ENCODE data around the gene CEP20. TPM values are rescaled to one million over a fixed set of nuclear protein-coding genes. Genes with fewer than 3 reads are reported as not detected.

CEP20 gene
- total RNA-seq, 2 experiments from 2014 or later = 38.8 to 45.0 TPM

DNA sequence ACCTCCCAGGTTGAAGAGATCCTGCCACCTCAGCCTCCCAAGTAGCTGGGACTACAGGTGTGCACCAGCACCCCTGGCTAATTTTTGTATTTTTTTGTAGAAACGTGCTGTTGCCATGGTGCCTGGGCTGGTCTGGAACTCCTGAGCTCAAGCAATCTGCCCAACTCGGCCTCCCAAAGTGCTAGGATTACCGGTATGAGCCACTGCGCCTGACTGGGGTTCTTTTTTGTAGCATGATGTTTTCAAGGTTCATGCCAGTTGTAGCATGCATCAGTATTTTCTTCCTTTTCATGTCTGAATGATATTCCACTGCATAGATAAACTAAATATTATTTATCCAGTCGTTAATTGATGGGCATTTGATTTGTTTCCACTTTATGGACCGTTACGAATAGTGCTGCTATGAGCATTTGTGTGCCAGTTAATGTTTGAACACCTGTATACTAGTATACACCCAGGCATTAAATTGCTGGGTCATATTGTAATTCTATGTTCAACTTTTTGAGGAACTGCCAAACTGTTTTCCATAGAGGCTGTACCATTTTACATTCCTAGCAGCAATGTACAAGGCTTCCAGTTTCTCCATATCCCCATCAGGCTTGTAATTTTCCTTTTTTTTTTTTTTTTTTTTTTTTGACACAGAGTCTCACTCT, 24.8 kb upstream of the CEP20 start:
- peaks cover 4% of the 10 kb centered on the region for H3K9me3 Mint-ChIP-seq (ENCODE audit: insufficient read depth)
- ChIA-PET CTCF (interaction anchor here (1.2 kb wide), 1 partner anchor 10 kb away, joined by 3 read pairs; no protein-coding TSS in a partner anchor), POLR2A (interaction anchor here (0.6 kb wide), 1 partner anchor 93 kb away, joined by 3 read pairs; no protein-coding TSS in a partner anchor)
- peak overlapping the region; percentile 81 for H3K27ac Mint-ChIP-seq
- H3K4me3 Mint-ChIP-seq = peak overlapping the region; percentile 52
- H3K36me3 Mint-ChIP-seq (ENCODE audit: low read depth) = no peaks in the 10 kb centered on the region
- ATAC-seq = peak; percentile 40
- peaks cover 17% of the 10 kb centered on the region for H3K4me1 Mint-ChIP-seq (ENCODE audit: low read depth)
- H3K27me3 Mint-ChIP-seq (ENCODE audit: low read depth) = no peaks in the 10 kb centered on the region
- no peak for DNase-seq

GRCh38 chr16:15911198-15911597, 22.8 kb upstream of the CEP20 start:
- ChIA-PET CTCF (no interaction called here), POLR2A (no interaction called here)
- ATAC-seq = no peak
- peak overlapping the region; percentile 21 for H3K27ac Mint-ChIP-seq
- no peaks in the 10 kb centered on the region for H3K36me3 Mint-ChIP-seq (ENCODE audit: low read depth)
- H3K9me3 Mint-ChIP-seq (ENCODE audit: insufficient read depth) = peaks cover 4% of the 10 kb centered on the region
- DNase-seq = no peak
- peaks cover 2% of the 10 kb centered on the region for H3K27me3 Mint-ChIP-seq (ENCODE audit: low read depth)
- no peak overlapping the region for H3K4me3 Mint-ChIP-seq
- peaks cover 19% of the 10 kb centered on the region for H3K4me1 Mint-ChIP-seq (ENCODE audit: low read depth)

- Mint-ChIP-seq H3K9me3 (ENCODE audit: insufficient read depth) (no peaks in the 10 kb centered on the region), H3K36me3 (ENCODE audit: low read depth) (no peaks in the 10 kb centered on the region), H3K4me3 (no peak overlapping the region), H3K27me3 (ENCODE audit: low read depth) (peaks cover 3% of the 10 kb centered on the region), H3K27ac (no peak overlapping the region), H3K4me1 (ENCODE audit: low read depth) (peaks cover 14% of the 10 kb centered on the region)
- CTCF ChIA-PET = no interaction called here
- peak; percentile 88 for ATAC-seq
- no peak for DNase-seq
- POLR2A ChIA-PET = no interaction called here
Measured at GRCh38 chr16:15907863-15908478, 19.6 kb upstream of the CEP20 start.

DNA sequence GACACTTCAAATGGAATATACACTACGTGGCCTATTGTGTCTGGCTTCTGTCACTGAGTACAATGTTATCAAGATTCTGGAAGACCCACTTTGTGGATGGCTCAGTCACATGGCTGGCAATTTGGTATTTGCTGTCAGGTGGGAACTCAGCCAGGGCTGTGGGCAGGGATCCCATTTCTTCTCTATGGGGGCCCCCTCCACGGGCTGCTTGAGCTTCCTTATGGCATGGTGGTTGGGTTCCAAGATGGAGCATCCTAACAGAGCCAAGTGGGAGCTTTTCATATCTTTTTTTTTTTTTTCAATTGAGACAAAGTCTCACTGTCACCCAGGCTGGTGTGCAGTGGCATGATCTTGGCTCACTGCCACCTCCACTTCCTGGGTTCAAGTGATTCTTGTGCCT, 18.0 kb upstream of the CEP20 start:
- Mint-ChIP-seq H3K27ac (no peak overlapping the region), H3K27me3 (ENCODE audit: low read depth) (peaks cover 3% of the 10 kb centered on the region), H3K36me3 (ENCODE audit: low read depth) (no peaks in the 10 kb centered on the region), H3K4me1 (ENCODE audit: low read depth) (peaks cover 5% of the 10 kb centered on the region), H3K4me3 (no peak overlapping the region), H3K9me3 (ENCODE audit: insufficient read depth) (no peaks in the 10 kb centered on the region)
- DNase-seq (no peak), ATAC-seq (no peak)
- ChIA-PET CTCF (interaction anchor here (0.6 kb wide), 1 partner anchor 1594 kb away, joined by 3 read pairs; no protein-coding TSS in a partner anchor), POLR2A (no interaction called here)

- H3K4me1 Mint-ChIP-seq (ENCODE audit: low read depth) = peaks cover 12% of the 10 kb centered on the region
- ChIA-PET CTCF (no interaction called here), POLR2A (no interaction called here)
- H3K27me3 Mint-ChIP-seq (ENCODE audit: low read depth) = peaks cover 5% of the 10 kb centered on the region
- H3K27ac Mint-ChIP-seq = no peak overlapping the region
- no peak overlapping the region for H3K4me3 Mint-ChIP-seq
- H3K9me3 Mint-ChIP-seq (ENCODE audit: insufficient read depth) = no peaks in the 10 kb centered on the region
- no peaks in the 10 kb centered on the region for H3K36me3 Mint-ChIP-seq (ENCODE audit: low read depth)
- no peak for DNase-seq
- ATAC-seq = no peak
Measured at GRCh38 chr16:15903960-15904359, 15.6 kb upstream of the CEP20 start.

- no peaks in the 10 kb centered on the region for H3K9me3 Mint-ChIP-seq (ENCODE audit: insufficient read depth)
- H3K27me3 Mint-ChIP-seq (ENCODE audit: low read depth) = peaks cover 2% of the 10 kb centered on the region
- H3K27ac Mint-ChIP-seq = no peak overlapping the region
- peaks cover 27% of the 10 kb centered on the region for H3K4me1 Mint-ChIP-seq (ENCODE audit: low read depth)
- DNase-seq (no peak), ATAC-seq (no peak)
- H3K36me3 Mint-ChIP-seq (ENCODE audit: low read depth) = no peaks in the 10 kb centered on the region
- ChIA-PET CTCF (no interaction called here), POLR2A (interaction anchor here (0.6 kb wide), 1 partner anchor 86 kb away, joined by 3 read pairs; no protein-coding TSS in a partner anchor)
- H3K4me3 Mint-ChIP-seq = no peak overlapping the region
Measured at GRCh38 chr16:15900901-15901500, 12.6 kb upstream of the CEP20 start.

GRCh38 chr16:15900357-15900756, 12.0 kb upstream of the CEP20 start:
- H3K4me3 Mint-ChIP-seq = no peak overlapping the region
- POLR2A ChIA-PET = no interaction called here
- no peak for DNase-seq
- peaks cover 2% of the 10 kb centered on the region for H3K27me3 Mint-ChIP-seq (ENCODE audit: low read depth)
- CTCF ChIA-PET = interaction anchor here (1.3 kb wide), 1 partner anchor 50 kb away, joined by 3 read pairs; no protein-coding TSS in a partner anchor
- H3K9me3 Mint-ChIP-seq (ENCODE audit: insufficient read depth) = no peaks in the 10 kb centered on the region
- H3K4me1 Mint-ChIP-seq (ENCODE audit: low read depth) = peaks cover 27% of the 10 kb centered on the region
- H3K27ac Mint-ChIP-seq = no peak overlapping the region
- no peaks in the 10 kb centered on the region for H3K36me3 Mint-ChIP-seq (ENCODE audit: low read depth)
- no peak for ATAC-seq

DNA sequence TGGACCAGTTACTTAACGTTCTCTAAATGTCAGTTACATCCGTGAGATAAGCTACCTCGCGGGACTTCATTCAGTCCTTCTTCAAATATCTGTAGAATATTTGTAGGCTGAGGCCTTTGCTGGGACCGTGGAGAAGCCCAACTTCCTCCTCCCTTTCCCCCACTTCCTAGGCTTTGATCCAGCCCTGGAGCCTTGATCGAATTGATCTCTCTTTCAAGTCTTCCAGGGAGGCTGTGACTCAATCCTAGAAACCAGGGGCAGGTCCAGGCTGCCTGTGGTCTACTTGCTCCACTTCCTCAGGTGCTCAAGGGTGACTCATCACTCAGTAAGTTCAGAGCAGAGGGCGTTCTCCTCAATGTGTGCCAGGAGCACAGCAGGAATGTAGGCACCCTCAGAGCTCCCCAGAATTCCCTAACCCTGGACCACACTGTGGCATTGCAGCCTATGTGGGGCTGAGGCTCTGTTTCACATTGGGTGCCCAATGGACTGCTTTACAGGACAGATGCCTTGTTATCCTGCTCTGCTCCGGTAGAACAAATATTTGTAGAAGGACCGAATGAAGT, 11.2 kb upstream of the CEP20 start:
- Mint-ChIP-seq H3K27me3 (ENCODE audit: low read depth) (peaks cover 2% of the 10 kb centered on the region), H3K27ac (no peak overlapping the region), H3K9me3 (ENCODE audit: insufficient read depth) (no peaks in the 10 kb centered on the region), H3K4me3 (no peak overlapping the region), H3K36me3 (ENCODE audit: low read depth) (no peaks in the 10 kb centered on the region), H3K4me1 (ENCODE audit: low read depth) (peaks cover 27% of the 10 kb centered on the region)
- DNase-seq = peak; percentile 55
- CTCF ChIA-PET = interaction anchor here (1.3 to 3.6 kb wide), 2 partner anchors 12 to 51 kb away, joined by 3 to 9 read pairs; partner anchors contain the start of gene CEP20
- ATAC-seq = peak; percentile 79
- POLR2A ChIA-PET = no interaction called here

- H3K27ac Mint-ChIP-seq = peak overlapping the region; percentile 39
- H3K4me3 Mint-ChIP-seq = no peak overlapping the region
- peaks cover 2% of the 10 kb centered on the region for H3K27me3 Mint-ChIP-seq (ENCODE audit: low read depth)
- H3K4me1 Mint-ChIP-seq (ENCODE audit: low read depth) = peaks cover 27% of the 10 kb centered on the region
- ChIA-PET POLR2A (interaction anchor here (2.1 kb wide), 1 partner anchor 10 kb away, joined by 10 read pairs; the partner anchor contains the start of gene CEP20), CTCF (interaction anchor here (3.6 kb wide), 1 partner anchor 11 kb away, joined by 9 read pairs; the partner anchor contains the start of gene CEP20)
- no peaks in the 10 kb centered on the region for H3K36me3 Mint-ChIP-seq (ENCODE audit: low read depth)
- H3K9me3 Mint-ChIP-seq (ENCODE audit: insufficient read depth) = no peaks in the 10 kb centered on the region
- DNase-seq = no peak
- no peak for ATAC-seq
Measured at GRCh38 chr16:15898654-15899053, 10.3 kb upstream of the CEP20 start.

GRCh38 chr16:15897834-15898254, 9.4 kb upstream of the CEP20 start:
- peak overlapping the region; percentile 60 for H3K27ac Mint-ChIP-seq
- H3K27me3 Mint-ChIP-seq (ENCODE audit: low read depth) = peaks cover 2% of the 10 kb centered on the region
- no peaks in the 10 kb centered on the region for H3K36me3 Mint-ChIP-seq (ENCODE audit: low read depth)
- H3K9me3 Mint-ChIP-seq (ENCODE audit: insufficient read depth) = no peaks in the 10 kb centered on the region
- ATAC-seq (peak; percentile 41), DNase-seq (peak; percentile 44)
- CTCF ChIA-PET = interaction anchor here (1.1 to 3.6 kb wide), 2 partner anchors 10 to 23 kb away, joined by 3 to 9 read pairs; partner anchors contain the start of gene CEP20
- POLR2A ChIA-PET = interaction anchor here (2.1 kb wide), 1 partner anchor 10 kb away, joined by 10 read pairs; the partner anchor contains the start of gene CEP20
- peaks cover 27% of the 10 kb centered on the region for H3K4me1 Mint-ChIP-seq (ENCODE audit: low read depth)
- peak overlapping the region; percentile 28 for H3K4me3 Mint-ChIP-seq

DNA sequence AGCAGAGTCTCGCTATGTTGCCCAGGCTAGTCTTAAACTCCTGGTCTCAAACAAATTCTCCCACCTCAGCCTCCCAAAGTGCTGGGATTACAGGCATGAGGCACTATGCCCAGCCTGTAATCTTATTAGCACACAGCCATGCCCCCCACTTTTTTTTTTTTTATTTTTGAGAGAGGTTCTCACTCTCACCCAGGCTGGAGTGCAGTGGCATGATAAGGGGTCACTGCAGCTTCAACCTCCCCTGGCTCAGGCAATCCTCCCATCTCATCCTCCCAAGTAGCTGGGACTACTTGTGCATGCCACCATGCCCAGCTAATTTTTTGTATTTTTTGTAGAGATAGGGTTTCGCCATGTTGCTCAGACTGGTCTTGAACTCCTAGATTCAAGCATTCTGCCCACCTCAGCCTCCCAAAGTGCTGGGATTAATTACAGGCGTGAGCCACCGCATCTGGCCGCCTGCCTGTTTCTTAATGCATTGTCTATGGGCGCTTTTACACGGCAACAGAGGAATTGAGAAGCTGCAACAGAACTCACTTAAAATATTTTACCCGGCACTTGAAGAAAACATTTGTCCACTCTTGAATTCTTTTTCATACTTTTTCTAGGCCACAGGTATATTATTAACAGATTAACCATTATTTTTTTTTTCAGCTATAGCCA, 8.8 kb upstream of the CEP20 start:
- H3K9me3 Mint-ChIP-seq (ENCODE audit: insufficient read depth) = no peaks in the 10 kb centered on the region
- H3K4me1 Mint-ChIP-seq (ENCODE audit: low read depth) = peaks cover 27% of the 10 kb centered on the region
- peaks cover 2% of the 10 kb centered on the region for H3K27me3 Mint-ChIP-seq (ENCODE audit: low read depth)
- H3K4me3 Mint-ChIP-seq = no peak overlapping the region
- ChIA-PET POLR2A (interaction anchor here (2.1 kb wide), 1 partner anchor 9 kb away, joined by 10 read pairs; the partner anchor contains the start of gene CEP20), CTCF (interaction anchor here (1.1 to 3.6 kb wide), 2 partner anchors 9 to 23 kb away, joined by 3 to 9 read pairs; partner anchors contain the start of gene CEP20)
- DNase-seq (no peak), ATAC-seq (no peak)
- no peaks in the 10 kb centered on the region for H3K36me3 Mint-ChIP-seq (ENCODE audit: low read depth)
- H3K27ac Mint-ChIP-seq = no peak overlapping the region
